ENCODE results near the gene TMED4.
"Not testable (repeated sequence)": the region's sequence is repeated elsewhere in the genome, so short reads cannot be mapped to it uniquely, and the experiment has no call there.

The TMED4 gene

DNA sequence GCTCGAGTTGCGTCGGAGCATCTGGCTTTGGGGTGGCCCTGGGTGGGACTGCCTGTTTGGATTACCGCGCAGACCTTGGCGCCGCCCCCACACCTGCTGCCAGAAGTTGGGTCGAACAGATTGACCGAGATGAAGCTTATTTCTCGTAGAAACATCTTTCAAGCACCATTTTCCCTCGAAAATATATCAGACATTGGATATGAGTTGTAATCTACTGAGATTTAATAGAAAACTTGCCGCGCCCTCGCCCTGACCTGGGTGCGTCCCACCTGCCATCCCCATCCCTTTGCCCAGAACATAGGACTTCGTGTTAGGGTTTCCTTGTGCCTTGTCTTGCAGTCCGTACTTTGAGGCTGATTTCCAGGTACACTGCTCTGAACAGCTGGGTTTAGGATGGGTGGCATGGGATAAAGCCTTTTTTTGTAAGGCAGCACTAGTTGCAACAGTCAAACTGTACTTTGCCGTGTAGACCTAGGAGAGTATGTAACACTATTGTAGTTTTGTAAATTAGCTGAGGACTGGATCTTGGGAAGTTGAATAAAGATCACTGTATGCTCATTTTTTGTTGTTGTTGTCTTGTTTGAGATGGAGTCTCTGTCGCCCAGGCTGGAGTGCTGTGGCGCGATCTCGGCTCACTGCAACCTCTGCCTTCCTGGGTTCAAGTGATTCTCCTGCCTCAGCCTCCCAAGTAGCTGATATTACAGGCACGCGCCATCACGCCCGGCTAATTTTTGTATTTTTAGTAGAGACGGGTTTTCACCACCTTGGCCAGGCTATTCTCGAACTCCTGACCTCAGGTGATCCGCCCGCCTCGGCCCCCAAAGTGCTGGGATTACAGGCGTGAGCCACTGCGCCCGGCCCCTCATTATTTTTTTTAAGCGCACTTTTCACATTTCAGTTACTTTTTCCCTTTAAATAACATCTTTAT lies 25.4 kb upstream of the TMED4 start:
- no peak for DNase-seq

- DNase-seq = peak; percentile 92
Measured at GRCh38 chr7:44606341-44607140, 24.5 kb upstream of the TMED4 start, which contains the start of gene OGDH. Gene OGDH, plus strand, starts transcription at chr7:44606627. Its CDS starts 17,717 bp downstream, at chr7:44624344.

DNA sequence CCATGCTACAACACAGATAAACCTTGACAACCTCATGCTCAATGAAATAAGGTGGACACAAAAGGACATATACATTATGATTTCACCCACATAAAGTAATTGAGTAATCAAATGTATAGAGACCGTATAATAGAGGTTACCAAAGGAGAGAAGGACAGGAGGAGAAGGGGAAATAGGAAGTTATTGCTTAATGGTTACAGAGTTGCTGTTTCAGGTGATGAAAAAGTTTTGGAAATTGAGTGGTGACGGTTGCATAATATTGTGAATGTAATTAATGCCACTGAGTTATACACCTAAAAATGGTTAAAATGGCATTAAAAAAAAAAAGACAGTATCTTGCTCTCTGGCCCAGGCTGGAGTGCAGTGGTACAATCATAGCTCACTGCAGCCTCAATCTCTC lies 22.9 kb upstream of the TMED4 start:
- DNase-seq = no peak

- no peak for DNase-seq
Measured at GRCh38 chr7:44603193-44603592, 21.2 kb upstream of the TMED4 start.

GRCh38 chr7:44602576-44602910 lies 20.5 kb upstream of the TMED4 start:
- no peak for DNase-seq

DNA sequence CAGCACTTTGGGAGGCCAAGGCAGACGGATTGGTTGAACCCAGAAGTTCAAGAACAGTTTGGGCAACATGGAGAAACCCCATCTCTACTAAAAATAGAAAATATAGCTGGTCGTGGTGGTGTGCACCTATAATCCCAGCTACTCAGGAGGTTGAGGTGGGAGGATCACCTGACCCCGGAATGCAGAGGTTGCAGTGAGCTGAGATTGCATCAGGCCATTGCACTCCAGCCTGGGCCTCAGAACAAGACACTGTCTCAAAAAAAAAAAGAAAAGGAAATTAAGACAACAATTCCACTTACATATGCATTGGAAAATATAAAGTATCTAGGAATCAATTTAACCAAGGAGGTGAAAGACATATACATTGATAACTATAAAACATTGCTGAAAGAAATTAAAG lies 17.2 kb upstream of the TMED4 start:
- no peak for DNase-seq

GRCh38 chr7:44597181-44597580 lies 15.2 kb upstream of the TMED4 start:
- DNase-seq = not testable (repeated sequence)

- DNase-seq = no peak
Measured at GRCh38 chr7:44595934-44596635, 14.1 kb upstream of the TMED4 start.

- no peak for DNase-seq
Measured at GRCh38 chr7:44590910-44591309, 8.9 kb upstream of the TMED4 start.

GRCh38 chr7:44587843-44588711 lies 6.0 kb upstream of the TMED4 start:
- DNase-seq = no peak

DNA sequence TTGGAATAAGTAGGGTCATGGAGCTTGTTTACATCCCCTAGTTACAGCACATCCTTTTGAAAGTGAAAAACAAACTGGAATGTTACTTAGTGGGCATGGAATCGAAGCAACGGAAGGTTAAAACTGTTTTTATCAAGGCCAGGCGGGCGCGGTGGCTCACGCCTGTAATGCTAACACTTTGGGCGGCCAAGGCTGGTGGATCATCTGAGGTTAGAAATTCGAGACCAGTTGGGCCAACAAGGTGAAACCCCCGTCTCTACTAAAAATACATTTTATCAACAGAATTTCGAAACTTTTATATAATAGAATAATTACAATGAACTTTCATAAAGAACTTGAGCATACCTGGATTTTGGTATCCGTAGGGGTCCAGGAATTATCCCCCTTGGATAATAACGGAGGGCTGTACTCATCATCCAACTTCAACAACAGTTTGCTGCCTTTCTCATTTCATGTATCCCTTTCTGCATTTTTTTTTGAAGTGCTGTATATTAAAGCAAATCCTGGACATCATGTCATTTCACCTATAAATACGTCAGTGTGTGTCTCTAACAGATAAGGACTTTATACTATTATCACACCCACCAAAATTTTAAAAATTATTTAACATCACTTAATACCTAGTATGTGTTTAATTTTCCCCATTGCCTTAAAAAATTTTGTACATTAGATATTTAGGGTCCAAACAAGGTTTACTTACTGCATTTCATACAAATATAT lies 1.3 kb upstream of the TMED4 start:
- DNase-seq = no peak

DNA sequence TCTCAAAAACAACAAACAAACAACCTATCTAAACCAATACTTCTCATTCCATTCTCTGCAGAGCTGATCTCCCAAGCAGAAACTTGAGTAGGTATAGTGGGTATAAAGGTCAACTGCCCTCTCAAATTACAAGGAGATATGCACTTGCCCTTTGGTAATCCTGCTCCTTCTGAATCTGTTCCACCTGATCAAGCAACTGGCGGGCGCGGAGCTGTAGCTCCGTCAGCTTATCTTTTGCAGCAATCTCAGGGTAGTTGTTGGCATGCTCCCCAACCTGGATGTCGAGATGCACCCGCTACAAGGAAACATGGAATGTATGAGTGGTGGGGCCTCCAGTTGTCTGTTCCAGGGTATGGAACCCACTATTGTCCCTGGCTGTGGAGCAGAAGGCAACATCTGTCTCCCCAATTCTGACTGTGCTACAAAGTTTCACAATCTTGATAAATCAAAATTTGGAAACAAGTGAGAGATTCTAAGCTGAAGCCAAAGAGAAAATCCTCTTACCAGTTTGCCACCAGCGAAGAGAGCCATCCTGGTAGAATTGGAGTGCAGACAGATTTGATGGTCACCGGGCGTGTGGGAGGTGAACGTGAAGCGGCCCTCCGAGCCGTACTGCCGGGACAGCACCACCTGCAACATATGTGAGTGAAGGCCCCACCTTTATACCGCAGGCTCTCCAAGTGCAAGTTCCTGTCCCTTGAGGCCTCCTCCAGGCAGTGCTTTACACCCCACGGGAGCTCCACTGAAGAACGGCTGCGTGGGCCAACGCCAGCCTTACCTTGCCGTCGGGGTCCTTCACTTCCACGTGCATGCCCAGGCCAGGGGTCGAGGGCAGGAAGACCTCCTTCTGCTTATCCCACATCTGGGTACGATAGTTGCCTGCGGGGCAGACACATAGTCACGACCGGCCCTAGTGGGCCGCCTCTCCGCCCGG lies 819 bp downstream of the TMED4 start:
- no peak for DNase-seq

- DNase-seq = no peak
Measured at GRCh38 chr7:44576228-44576627, 5.8 kb downstream of the TMED4 start.

DNA sequence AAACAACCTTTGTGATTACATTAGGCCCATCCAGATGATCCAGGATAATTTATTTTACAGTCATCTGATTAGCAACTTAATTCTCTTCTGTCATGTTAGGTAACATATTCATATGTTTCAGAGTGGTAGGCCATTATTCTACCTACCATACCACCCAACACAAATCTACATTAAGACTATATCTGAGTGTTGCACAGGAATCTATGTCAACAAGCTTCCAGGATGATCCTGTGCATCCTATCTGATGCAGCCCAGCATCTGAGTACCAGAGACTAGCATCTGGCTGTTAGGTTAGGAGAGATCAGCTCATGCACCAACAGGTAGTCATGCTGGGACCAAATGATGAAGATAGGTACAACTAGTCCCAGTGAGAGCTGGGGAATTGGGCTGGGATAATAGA lies 7.0 kb downstream of the TMED4 start:
- DNase-seq = no peak

DNA sequence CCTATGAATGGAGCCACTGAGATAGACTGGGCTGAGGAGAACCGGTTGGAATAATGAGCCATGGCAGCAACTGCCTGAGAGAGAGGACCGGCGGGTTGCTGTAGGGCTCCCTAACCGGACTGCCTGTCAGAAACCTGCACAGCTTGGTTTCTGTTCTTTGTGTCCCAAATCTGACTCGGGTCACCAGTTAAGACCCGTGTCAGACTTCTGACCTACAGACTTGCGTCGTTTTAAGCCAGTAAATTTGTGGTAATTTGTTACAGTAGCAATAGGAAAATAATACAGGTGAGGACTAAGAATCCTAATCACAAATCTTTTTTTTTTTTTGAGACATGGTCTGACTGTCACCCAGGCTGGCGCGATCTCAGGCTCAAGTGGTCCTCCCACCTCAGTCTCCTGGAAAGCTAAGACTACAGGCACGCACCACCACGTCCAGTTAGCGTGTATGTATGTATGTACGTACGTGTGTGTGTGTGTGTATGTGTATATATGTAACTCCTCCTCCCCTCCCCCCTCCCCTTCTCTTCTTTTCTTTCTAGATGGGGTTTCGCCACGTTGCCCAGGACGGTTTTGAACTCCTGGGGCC lies 7.7 kb downstream of the TMED4 start:
- DNase-seq = no peak

DNA sequence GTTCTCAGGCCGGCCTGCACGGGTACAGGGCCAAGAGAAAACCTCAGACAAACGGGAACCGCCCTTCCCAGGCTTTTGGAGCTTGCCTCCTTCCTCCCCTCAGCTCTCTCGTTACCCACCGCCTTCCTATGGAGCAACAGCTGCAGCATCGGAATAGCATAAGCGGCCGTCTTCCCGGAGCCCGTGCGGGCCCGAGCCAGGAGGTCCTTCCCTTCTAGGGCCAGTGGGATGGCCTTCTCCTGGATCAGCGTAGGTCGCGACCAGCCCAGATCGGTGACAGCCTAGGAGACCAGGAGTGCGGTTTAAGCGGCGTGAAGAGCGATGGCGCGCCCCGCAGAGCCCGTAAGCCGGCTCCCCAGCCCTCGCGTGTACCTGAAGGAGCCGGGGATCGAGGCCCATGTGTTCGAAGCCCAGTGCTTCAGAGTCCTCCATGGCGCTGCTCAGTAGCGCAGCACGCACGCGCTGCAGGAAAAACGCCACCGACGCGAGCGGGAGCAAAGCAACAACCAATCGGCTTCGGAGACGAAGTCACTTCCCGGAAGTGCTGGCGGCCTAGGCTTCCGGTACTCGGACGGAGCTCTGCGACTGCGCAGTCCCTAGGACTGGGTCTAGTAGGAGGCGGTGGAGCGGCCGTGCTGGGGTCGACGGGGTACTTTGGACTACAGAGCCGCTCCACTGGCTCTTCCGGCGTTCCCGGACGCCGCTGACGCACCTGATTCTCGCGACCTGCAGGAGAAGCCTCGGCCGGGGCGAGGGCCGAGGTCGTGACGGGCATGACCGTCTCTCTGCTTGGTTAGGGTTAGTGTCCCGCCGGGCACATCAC lies 8.4 kb downstream of the TMED4 start, which contains the start of gene DDX56:
DDX56 (minus strand) TSS at position 445 of the 823 bp plus-strand sequence; CDS start at position 432, 13 bp downstream.
- DNase-seq = peak; percentile 88

- DNase-seq = no peak
Measured at GRCh38 chr7:44572771-44573170, 9.3 kb downstream of the TMED4 start.

DNA sequence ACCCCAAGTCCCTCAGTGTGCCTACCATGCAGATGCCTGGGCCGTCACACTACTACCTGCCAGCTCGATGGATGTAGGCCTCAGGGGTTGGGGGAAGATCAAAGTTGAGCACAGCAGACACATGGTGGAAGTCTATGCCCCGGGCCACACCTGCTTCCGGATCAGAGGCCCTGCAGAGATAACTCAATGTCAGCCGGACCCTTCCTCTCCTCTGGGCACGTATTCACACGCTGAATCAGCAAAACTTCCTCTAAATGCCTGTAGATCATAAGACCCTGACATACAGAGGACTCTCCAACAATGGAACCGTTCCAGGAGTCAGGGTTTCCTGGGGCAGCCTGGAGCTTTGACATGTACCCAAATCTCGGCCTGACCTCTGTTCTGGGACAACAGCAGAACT lies 12.1 kb downstream of the TMED4 start:
- DNase-seq = no peak

Data from NCI-H2227 treated with DMSO at 0.1 percent for 48 hours (cell line).